B cell (primary cell): Measurements from ENCODE around the gene GDA. TPM values are rescaled to one million over a fixed set of nuclear protein-coding genes. Genes with fewer than 3 reads are reported as not detected.

Source experiments
- ATAC-seq: fragments of 200-7000 bp; cut with Tn5 transposase; one replicate; pipeline ENCODE4 v1.10.0; 2021; ENCODE audit warnings: low read depth, mild to moderate bottlenecking, moderate number of reproducible peaks, moderate library complexity
- CTCF ChIA-PET: fragments of 350-600 bp; sonication (Branson Sonifier 250); formaldehyde crosslinking; loops from one replicate; lab custom pipeline; 2021; ENCODE audit warnings: antibody characterized with exemption, inconsistent platforms; lab: Charles Lee
- POLR2A ChIA-PET: fragments of 350-600 bp; sonication (Branson Sonifier 250); formaldehyde crosslinking; loops from one replicate; lab custom pipeline; 2021; ENCODE audit warnings: antibody characterized with exemption; lab: Charles Lee
- DNase-seq: peaks from one replicate; pipeline ENCODE4 v3.0.0; 2013
- H2AFZ ChIP-seq: 2 replicates; pipeline ENCODE4 v1.6.1; 2012; ENCODE audit warnings: mild to moderate bottlenecking, low read depth, low read length; ENCODE audit not compliant: insufficient read depth, poor library complexity, severe bottlenecking
- H3K27ac ChIP-seq, 2 donors: 1 replicate in 1 of 2; 2 replicates in 1 of 2; pipeline ENCODE4 v1.5.1; 2012 to 2013; ENCODE audit warnings: low read length in 2 of 2, mild to moderate bottlenecking in 2 of 2, moderate library complexity in 1 of 2
- H3K27me3 ChIP-seq, 4 experiments: fragments of 200-600 bp in 1 of 4; sonication (generic) in 1 of 4; replicated peaks in 1 of 4; 1 replicate in 2 of 4; 2 replicates in 2 of 4; pipeline versions ENCODE4 v1.6.1 to v1.7.0; 2013 to 2016; ENCODE audit warnings: low read length in 3 of 4, mild to moderate bottlenecking in 2 of 4, mixed read lengths in 1 of 4, moderate library complexity in 1 of 4; ENCODE audit not compliant: insufficient read depth in 4 of 4, control insufficient read depth in 3 of 4; ENCODE audit errors: control extremely low read depth in 1 of 4
- H3K36me3 ChIP-seq, 2 experiments: replicated peaks in 1 of 2; 1 replicate in 1 of 2; 2 replicates in 1 of 2; pipeline versions ENCODE4 v1.6.1 to v1.7.1; 2013; ENCODE audit warnings: low read length in 1 of 2; ENCODE audit not compliant: insufficient read depth in 2 of 2, control insufficient read depth in 1 of 2; ENCODE audit errors: control extremely low read depth in 1 of 2, extremely low read depth in 1 of 2
- H3K4me1 ChIP-seq, 2 donors: fragments of 200-600 bp in 1 of 2; sonication (generic) in 1 of 2; 1 replicate in 1 of 2; 2 replicates in 1 of 2; pipeline versions ENCODE4 v1.5.1 to v1.6.1; 2013 to 2017; ENCODE audit warnings: low read length in 2 of 2; ENCODE audit not compliant: control insufficient read depth in 2 of 2, insufficient read depth in 2 of 2
- H3K4me2 ChIP-seq: replicated peaks from 2 replicates; pipeline ENCODE3; 2012; ENCODE audit warnings: mild to moderate bottlenecking, low read depth, low read length; ENCODE audit not compliant: poor library complexity, severe bottlenecking
- H3K4me3 ChIP-seq, 5 experiments: fragments of 200-600 bp in 1 of 5; sonication (generic) in 1 of 5; 1 replicate in 3 of 5; 2 replicates in 2 of 5; pipeline versions ENCODE4 v1.5.1 to v1.7.0; 2011 to 2016; ENCODE audit warnings: low read length in 4 of 5, mild to moderate bottlenecking in 4 of 5, low read depth in 2 of 5, control low read depth in 1 of 5, moderate library complexity in 1 of 5; ENCODE audit not compliant: insufficient read depth in 1 of 5; ENCODE audit errors: control extremely low read depth in 1 of 5, extremely low read depth in 1 of 5
- H3K79me2 ChIP-seq: fragments of 200-600 bp; sonication (generic); one replicate; pipeline ENCODE4 v1.6.0; 2016; ENCODE audit warnings: low read length; ENCODE audit not compliant: control insufficient read depth, insufficient read depth
- H3K9ac ChIP-seq: fragments of 200-600 bp; sonication (generic); 2 replicates; pipeline ENCODE4 v1.6.1; 2017; ENCODE audit warnings: mild to moderate bottlenecking, low read length, moderate library complexity
- H3K9me3 ChIP-seq, 3 donors: one replicate each; pipeline versions ENCODE4 v1.6.1 to v1.7.1; 2013; ENCODE audit warnings: low read length in 2 of 3; ENCODE audit not compliant: control insufficient read depth in 2 of 3, insufficient read depth in 1 of 3; ENCODE audit errors: control extremely low read depth in 1 of 3
- H4K20me1 ChIP-seq: 2 replicates; pipeline ENCODE4 v1.6.0; 2012; ENCODE audit warnings: mild to moderate bottlenecking, low read length; ENCODE audit not compliant: insufficient read depth, control insufficient read depth, poor library complexity, severe bottlenecking
- H3K27ac Mint-ChIP-seq: one replicate; pipeline ENCODE4 v1.8.0; 2021; ENCODE audit warnings: mixed read lengths
- H3K27me3 Mint-ChIP-seq: one replicate; pipeline ENCODE4 v1.8.0; 2021; ENCODE audit warnings: mixed read lengths
- H3K4me1 Mint-ChIP-seq: one replicate; pipeline ENCODE4 v1.8.0; 2021; ENCODE audit warnings: mixed read lengths
- H3K4me3 Mint-ChIP-seq: one replicate; pipeline ENCODE4 v1.8.0; 2021; ENCODE audit warnings: mixed read lengths
- H3K9me3 Mint-ChIP-seq: one replicate; pipeline ENCODE4 v1.8.0; 2022; ENCODE audit warnings: mixed read lengths; ENCODE audit not compliant: insufficient read depth
- EZH2 ChIP-seq: IDR thresholded peaks from 2 replicates; pipeline ENCODE4 v1.6.1; 2012; ENCODE audit warnings: borderline replicate concordance, low read depth, mild to moderate bottlenecking, moderate library complexity, low read length; ENCODE audit not compliant: insufficient read depth, poor library complexity, severe bottlenecking
- WGBS: methylation state at CpG from one replicate; pipeline ENCODE4 v1.1.5; 2013; ENCODE audit warnings: missing lambda C conversion rate; ENCODE audit not compliant: insufficient coverage; 5-methylcytosine and 5-hydroxymethylcytosine counted together
- intact Hi-C: fragments of 100-400 bp; cut with micrococcal nuclease; formaldehyde crosslinking; loops from one replicate; pipeline ENCODE4 v1.10.0; 2022
- polyA plus RNA-seq: library from polyadenylated mRNA; depleted of rRNA; stranded (reverse); fragments of >200 nt; gene quantifications from 2 replicates; pipeline ENCODE4 v1.2.3, GENCODE V29; 2012
- total RNA-seq, 2 donors: library from RNA; stranded (reverse); fragments of 120-200 nt in 1 of 2; gene quantifications; 1 replicate in 1 of 2; 2 replicates in 1 of 2; pipeline versions ENCODE4 v1.2.3 to v1.2.4, GENCODE V29; 2013 to 2022
- TF ChIP-seq, protein P1 (sequence below): fragments of 200-600 bp; IDR thresholded peaks from one replicate; pipeline ENCODE4 v1.8.0; 2022; ENCODE audit warnings: antibody characterized with exemption, mild to moderate bottlenecking

Gene GDA
- total and polyA plus RNA-seq, 2 donors (not counting 1 experiment from before 2014, with no cell fraction given), result not detected

DNA sequence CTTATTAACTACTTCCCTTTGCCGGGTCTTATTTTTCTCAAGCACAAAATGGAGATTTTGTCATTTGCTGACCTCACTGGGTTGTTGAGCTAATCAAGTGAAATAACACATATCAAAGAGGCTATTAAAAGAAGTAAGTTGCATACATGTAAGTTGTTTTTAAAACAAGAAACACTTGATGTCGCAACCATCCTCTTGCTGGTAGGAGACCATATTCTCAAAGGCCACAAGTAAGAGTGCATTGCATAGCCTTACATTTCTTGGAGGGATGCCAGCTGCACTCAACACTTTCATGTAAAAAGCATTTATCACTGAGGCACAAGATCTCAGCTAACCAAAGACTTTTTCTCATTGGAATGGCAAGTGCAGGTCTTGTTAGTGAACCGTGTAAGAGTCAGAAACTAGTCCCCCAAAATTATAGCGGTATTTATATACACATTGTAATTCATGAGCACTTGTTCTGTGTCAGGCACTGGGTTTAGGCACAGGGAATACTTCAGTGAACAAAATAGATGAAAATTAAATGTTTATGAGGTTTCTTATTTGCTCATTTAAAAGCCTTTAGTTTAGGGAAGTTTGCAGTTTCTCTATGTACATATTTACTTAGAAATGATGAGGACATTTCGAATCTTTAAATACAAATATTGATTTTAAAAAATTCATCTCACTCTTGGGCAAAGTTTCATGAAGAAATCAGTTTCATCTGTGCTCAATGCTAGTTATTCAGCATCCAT is 143.8 kb downstream of the GDA start:
- H3K9me3 Mint-ChIP-seq, result no peaks in the 10 kb centered on the region
- ATAC-seq, result no peak
- POLR2A ChIA-PET, result interaction anchor here (1.0 to 1.3 kb wide), 2 partner anchors 12 to 72 kb away, joined by 3 read pairs; partner anchors contain the start of gene ZFAND5
- Histone ChIP-seq H3K36me3 (no peaks in the 10 kb centered on the region), H3K4me3 (no peak overlapping the region), H3K27me3 (peaks cover 0 to 5% (median 0%) of the 10 kb centered on the region in 4 experiments), H3K9ac (no peak overlapping the region), H3K27ac (no peak overlapping the region), H3K9me3 (peaks cover 0 to 7% (median 0%) of the 10 kb centered on the region in 3 donors), H3K4me1 (peaks cover 7 to 19% of the 10 kb centered on the region in 2 donors), H4K20me1 (no peaks in the 10 kb centered on the region), H2AFZ (no peak overlapping the region), H3K79me2 (no peaks in the 10 kb centered on the region), H3K4me2 (no peak overlapping the region)
- CTCF ChIA-PET, result interaction anchor here (0.6 to 8.1 kb wide), 13 partner anchors 11 to 729 kb away, joined by 3 to 102 read pairs (median 4); no protein-coding TSS in a partner anchor
- H3K27me3 Mint-ChIP-seq, result peaks cover 8% of the 10 kb centered on the region
- no peak overlapping the region for H3K27ac Mint-ChIP-seq
- no peak for DNase-seq
- no peak overlapping the region for H3K4me3 Mint-ChIP-seq
- intact Hi-C loops, result loop anchor here (5.0 kb wide), 1 partner anchor 74 kb away; the partner anchor contains the start of gene ZFAND5
- peaks cover 16% of the 10 kb centered on the region for H3K4me1 Mint-ChIP-seq
- WGBS, result 100% methylated on average over 1 of the region's 5 CpGs
- TF ChIP-seq, protein P1, sequence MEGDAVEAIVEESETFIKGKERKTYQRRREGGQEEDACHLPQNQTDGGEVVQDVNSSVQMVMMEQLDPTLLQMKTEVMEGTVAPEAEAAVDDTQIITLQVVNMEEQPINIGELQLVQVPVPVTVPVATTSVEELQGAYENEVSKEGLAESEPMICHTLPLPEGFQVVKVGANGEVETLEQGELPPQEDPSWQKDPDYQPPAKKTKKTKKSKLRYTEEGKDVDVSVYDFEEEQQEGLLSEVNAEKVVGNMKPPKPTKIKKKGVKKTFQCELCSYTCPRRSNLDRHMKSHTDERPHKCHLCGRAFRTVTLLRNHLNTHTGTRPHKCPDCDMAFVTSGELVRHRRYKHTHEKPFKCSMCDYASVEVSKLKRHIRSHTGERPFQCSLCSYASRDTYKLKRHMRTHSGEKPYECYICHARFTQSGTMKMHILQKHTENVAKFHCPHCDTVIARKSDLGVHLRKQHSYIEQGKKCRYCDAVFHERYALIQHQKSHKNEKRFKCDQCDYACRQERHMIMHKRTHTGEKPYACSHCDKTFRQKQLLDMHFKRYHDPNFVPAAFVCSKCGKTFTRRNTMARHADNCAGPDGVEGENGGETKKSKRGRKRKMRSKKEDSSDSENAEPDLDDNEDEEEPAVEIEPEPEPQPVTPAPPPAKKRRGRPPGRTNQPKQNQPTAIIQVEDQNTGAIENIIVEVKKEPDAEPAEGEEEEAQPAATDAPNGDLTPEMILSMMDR, result no peak
- no peak for TF ChIP-seq EZH2

DNA sequence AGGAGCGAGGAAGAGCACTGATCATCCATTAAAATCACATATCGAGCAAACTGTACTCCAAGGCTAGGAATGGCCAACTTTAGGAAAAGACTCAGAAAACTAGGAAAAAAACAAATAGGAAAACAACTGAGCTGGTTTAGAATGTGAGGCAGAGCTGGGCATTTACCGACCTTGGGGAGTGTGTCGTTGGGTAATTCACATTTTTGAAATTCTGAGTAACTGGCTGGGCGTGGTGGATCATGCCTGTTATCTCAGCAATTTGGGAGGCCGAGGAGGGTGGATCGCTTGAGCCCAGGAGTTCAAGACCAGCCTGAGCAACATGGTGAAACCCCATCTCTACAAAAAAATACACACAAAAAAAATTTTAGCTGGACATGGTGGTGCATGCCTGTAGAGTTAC is 145.7 kb downstream of the GDA start:
- H3K27ac Mint-ChIP-seq, result no peak overlapping the region
- H3K9ac ChIP-seq, result no peak overlapping the region

More for the DNA sequence above, 145.7 kb downstream of the GDA start:
- ChIA-PET CTCF (interaction anchor here (0.9 to 8.1 kb wide), 6 partner anchors 8 to 302 kb away, joined by 3 to 102 read pairs (median 4); no protein-coding TSS in a partner anchor), POLR2A (no interaction called here)
- Histone ChIP-seq H3K4me3 (no peak overlapping the region), H3K9me3 (peaks cover 0 to 5% (median 0%) of the 10 kb centered on the region in 3 donors), H2AFZ (no peak overlapping the region), H3K79me2 (no peaks in the 10 kb centered on the region), H3K4me2 (no peak overlapping the region), H3K27ac (no peak overlapping the region), H3K27me3 (peaks cover 0 to 4% (median 0%) of the 10 kb centered on the region in 4 experiments), H4K20me1 (no peaks in the 10 kb centered on the region), H3K36me3 (no peaks in the 10 kb centered on the region), H3K4me1 (peaks cover 7 to 19% of the 10 kb centered on the region in 2 donors)
- DNase-seq (no peak), ATAC-seq (no peak)
- H3K27me3 Mint-ChIP-seq, result no peaks in the 10 kb centered on the region
- peaks cover 20% of the 10 kb centered on the region for H3K4me1 Mint-ChIP-seq
- 88% methylated on average over 3 of the region's 7 CpGs for WGBS
- H3K4me3 Mint-ChIP-seq, result no peak overlapping the region
- intact Hi-C loops, result loop anchor here (2.0 to 5.0 kb wide), 2 partner anchors 72 to 150 kb away; partner anchors contain the start of gene ZFAND5
- TF ChIP-seq EZH2, result no peak
- TF ChIP-seq, protein P1, result no peak
- no peaks in the 10 kb centered on the region for H3K9me3 Mint-ChIP-seq
